H9 (cell line): ENCODE data around the gene MGAT4A. TPM values are rescaled to one million over a fixed set of nuclear protein-coding genes. Genes with fewer than 3 reads are reported as not detected.

ENCODE experiments used
- DNase-seq: peaks from one replicate; pipeline ENCODE4 v3.0.0-alpha.2; 2017
- H2AFZ ChIP-seq: one replicate; pipeline ENCODE4 v1.6.1; 2013; ENCODE audit warnings: mild to moderate bottlenecking, low read length, control low read depth, moderate library complexity
- H2AK5ac ChIP-seq: 2 replicates; pipeline ENCODE4 v1.6.1; 2013; ENCODE audit warnings: low read length, control low read depth, mixed read lengths; ENCODE audit not compliant: insufficient read length
- H2BK120ac ChIP-seq: one replicate; pipeline ENCODE4 v1.6.1; 2013; ENCODE audit warnings: low read depth, mild to moderate bottlenecking, low read length, control low read depth, inconsistent platforms; ENCODE audit not compliant: poor library complexity, severe bottlenecking
- H2BK12ac ChIP-seq: 2 replicates; pipeline ENCODE4 v1.6.1; 2013; ENCODE audit warnings: low read length, control low read depth, mixed read lengths, low read depth; ENCODE audit not compliant: insufficient read length
- H2BK15ac ChIP-seq: 2 replicates; pipeline ENCODE4 v1.6.1; 2013; ENCODE audit warnings: low read depth, low read length, control low read depth
- H2BK20ac ChIP-seq: one replicate; pipeline ENCODE4 v1.6.1; 2013; ENCODE audit warnings: low read depth, mild to moderate bottlenecking, low read length, control low read depth, inconsistent platforms; ENCODE audit not compliant: poor library complexity, severe bottlenecking
- H2BK5ac ChIP-seq: 2 replicates; pipeline ENCODE4 v1.6.1; 2013; ENCODE audit warnings: low read length, control low read depth, mixed read lengths; ENCODE audit not compliant: insufficient read length
- H3K14ac ChIP-seq: 2 replicates; pipeline ENCODE4 v1.6.1; 2013; ENCODE audit warnings: low read length, control low read depth; ENCODE audit not compliant: insufficient read depth
- H3K18ac ChIP-seq: 2 replicates; pipeline ENCODE4 v1.6.1; 2013; ENCODE audit warnings: low read depth, mild to moderate bottlenecking, mixed read lengths, low read length, control low read depth; ENCODE audit not compliant: insufficient read length
- H3K23ac ChIP-seq: 2 replicates; pipeline ENCODE4 v1.6.1; 2013; ENCODE audit warnings: low read length, control low read depth, mixed read lengths, low read depth; ENCODE audit not compliant: insufficient read length
- H3K23me2 ChIP-seq: 2 replicates; pipeline ENCODE4 v1.6.1; 2013; ENCODE audit warnings: low read depth, mild to moderate bottlenecking, mixed read lengths, low read length, control low read depth; ENCODE audit not compliant: insufficient read length, poor library complexity, severe bottlenecking
- H3K27ac ChIP-seq: 2 replicates; pipeline ENCODE4 v1.5.1; 2013; ENCODE audit warnings: low read length, control low read depth, mixed read lengths, low read depth; ENCODE audit not compliant: insufficient read length
- H3K27me3 ChIP-seq: 2 replicates; pipeline ENCODE4 v1.6.1; 2013; ENCODE audit warnings: low read length, control low read depth, inconsistent platforms; ENCODE audit not compliant: insufficient read depth
- H3K4ac ChIP-seq: 2 replicates; pipeline ENCODE4 v1.6.1; 2013; ENCODE audit warnings: low read depth, mild to moderate bottlenecking, control low read depth, inconsistent platforms, low read length, moderate library complexity
- H3K4me1 ChIP-seq: 2 replicates; pipeline ENCODE4 v1.6.1; 2013; ENCODE audit warnings: low read length, control low read depth, inconsistent platforms; ENCODE audit not compliant: insufficient read depth
- H3K4me2 ChIP-seq: 2 replicates; pipeline ENCODE4 v1.6.1; 2013; ENCODE audit warnings: low read length, control low read depth, mixed read lengths; ENCODE audit not compliant: insufficient read length, insufficient read depth
- H3K56ac ChIP-seq: 2 replicates; pipeline ENCODE4 v1.6.1; 2013; ENCODE audit warnings: low read depth, mild to moderate bottlenecking, mixed read lengths, low read length, control low read depth; ENCODE audit not compliant: insufficient read length
- H3K79me1 ChIP-seq: 2 replicates; pipeline ENCODE4 v1.6.1; 2013; ENCODE audit warnings: low read depth, mild to moderate bottlenecking, moderate library complexity, low read length, control low read depth, inconsistent platforms; ENCODE audit not compliant: insufficient read depth, poor library complexity, severe bottlenecking
- H3K79me2 ChIP-seq: 2 replicates; pipeline ENCODE4 v1.6.1; 2013; ENCODE audit warnings: low read length, control low read depth, inconsistent platforms; ENCODE audit not compliant: insufficient read depth
- H3K9ac ChIP-seq: 2 replicates; pipeline ENCODE4 v1.6.1; 2013; ENCODE audit warnings: low read length, control low read depth, mixed read lengths; ENCODE audit not compliant: insufficient read length; ENCODE audit errors: extremely low read depth
- H3K9me3 ChIP-seq: one replicate; pipeline ENCODE4 v1.6.1; 2013; ENCODE audit warnings: low read depth, low read length, inconsistent platforms; ENCODE audit not compliant: control insufficient read depth
- H3T11ph ChIP-seq: one replicate; pipeline ENCODE4 v1.6.1; 2013; ENCODE audit warnings: mild to moderate bottlenecking, low read length, control low read depth, inconsistent platforms
- H4K20me1 ChIP-seq: one replicate; pipeline ENCODE4 v1.6.1; 2013; ENCODE audit not compliant: control insufficient read depth, insufficient read length, insufficient read depth
- H4K5ac ChIP-seq: 2 replicates; pipeline ENCODE4 v1.6.1; 2013; ENCODE audit warnings: low read depth, mild to moderate bottlenecking, mixed read lengths, low read length, control low read depth; ENCODE audit not compliant: insufficient read length
- H4K8ac ChIP-seq: replicated peaks from 2 replicates; pipeline ENCODE4 v1.6.1; 2013; ENCODE audit warnings: low read length, control low read depth, mixed read lengths, low read depth; ENCODE audit not compliant: insufficient read length
- H4K91ac ChIP-seq: 2 replicates; pipeline ENCODE4 v1.6.1; 2013; ENCODE audit warnings: low read depth, mild to moderate bottlenecking, moderate library complexity, mixed read lengths, low read length, control low read depth; ENCODE audit not compliant: insufficient read length
- H3K27ac Mint-ChIP-seq, 3 experiments: 2 replicates in 2 of 3; 3 replicates in 1 of 3; pipeline ENCODE4 v1.8.0; 2020 to 2021; ENCODE audit warnings: mixed read lengths in 3 of 3, mild to moderate bottlenecking in 1 of 3, moderate library complexity in 1 of 3
- H3K27me3 Mint-ChIP-seq: 2 replicates; pipeline ENCODE4 v1.8.0; 2021; ENCODE audit warnings: low read depth, mild to moderate bottlenecking, moderate library complexity, mixed read lengths
- H3K36me3 Mint-ChIP-seq, 3 experiments: 2 replicates in 2 of 3; 3 replicates in 1 of 3; pipeline ENCODE4 v1.8.0; 2020 to 2021; ENCODE audit warnings: low read depth in 3 of 3, mixed read lengths in 3 of 3; ENCODE audit not compliant: insufficient read depth in 1 of 3
- H3K4me1 Mint-ChIP-seq, 2 experiments: 2 replicates each; pipeline ENCODE4 v1.8.0; 2020; ENCODE audit warnings: mixed read lengths in 2 of 2
- H3K4me3 Mint-ChIP-seq, 2 experiments: 2 replicates in 1 of 2; 3 replicates in 1 of 2; pipeline ENCODE4 v1.8.0; 2020 to 2021; ENCODE audit warnings: mild to moderate bottlenecking in 2 of 2, mixed read lengths in 2 of 2, moderate library complexity in 1 of 2
- H3K9me3 Mint-ChIP-seq, 2 experiments: 2 replicates in 1 of 2; 3 replicates in 1 of 2; pipeline ENCODE4 v1.8.0; 2020; ENCODE audit warnings: mild to moderate bottlenecking in 2 of 2, mixed read lengths in 2 of 2, moderate library complexity in 1 of 2
- WGBS: extraction: QIAGEN DNeasy Blood & Tissue Kit; methylation state at CpG from one replicate; pipeline ENCODE4 v1.1.7; 2013; ENCODE audit warnings: missing lambda C conversion rate, low lambda C conversion rate, mixed read lengths; ENCODE audit not compliant: insufficient read length; ENCODE audit errors: extremely low coverage; 5-methylcytosine and 5-hydroxymethylcytosine counted together
- total RNA-seq: library from RNA; stranded (reverse); gene quantifications from 2 replicates; pipeline ENCODE4 v1.2.1, GENCODE V29; 2021
- TF ChIP-seq, protein P1 (sequence below): fragments of 200-600 bp; sonication (generic); conservative IDR thresholded peaks from 3 replicates; pipeline ENCODE4 v1.8.0; 2021; ENCODE audit warnings: antibody characterized with exemption, mild to moderate bottlenecking

The MGAT4A gene
- total RNA-seq, 1 experiment from 2014 or later = 3.5 TPM

- Histone ChIP-seq H3K14ac (no peak overlapping the region), H3K4ac (no peak overlapping the region), H3K23ac (no peak overlapping the region), H3K18ac (no peak overlapping the region), H3K79me2 (no peaks in the 10 kb centered on the region), H2BK12ac (no peak overlapping the region), H2BK20ac (no peak overlapping the region), H2AK5ac (no peak overlapping the region), H3K4me2 (no peak overlapping the region), H3K27ac (no peak overlapping the region), H4K20me1 (no peaks in the 10 kb centered on the region), H3K79me1 (no peaks in the 10 kb centered on the region), H3K9me3 (no peaks in the 10 kb centered on the region), H4K5ac (no peak overlapping the region), H3K23me2 (no peaks in the 10 kb centered on the region), H2AFZ (no peak overlapping the region), H2BK15ac (no peak overlapping the region), H4K91ac (no peak overlapping the region), H3K27me3 (no peaks in the 10 kb centered on the region), H3K9ac (no peak overlapping the region), H3T11ph (no peak overlapping the region), H2BK120ac (no peak overlapping the region), H3K4me1 (no peaks in the 10 kb centered on the region), H2BK5ac (no peak overlapping the region), H4K8ac (no peak overlapping the region), H3K56ac (no peak overlapping the region)
- no peak overlapping the region for H3K27ac Mint-ChIP-seq
- no peaks in the 10 kb centered on the region for H3K27me3 Mint-ChIP-seq
- WGBS = no CpG with 5 or more reads among the region's 14 CpGs
- TF ChIP-seq, protein P1, sequence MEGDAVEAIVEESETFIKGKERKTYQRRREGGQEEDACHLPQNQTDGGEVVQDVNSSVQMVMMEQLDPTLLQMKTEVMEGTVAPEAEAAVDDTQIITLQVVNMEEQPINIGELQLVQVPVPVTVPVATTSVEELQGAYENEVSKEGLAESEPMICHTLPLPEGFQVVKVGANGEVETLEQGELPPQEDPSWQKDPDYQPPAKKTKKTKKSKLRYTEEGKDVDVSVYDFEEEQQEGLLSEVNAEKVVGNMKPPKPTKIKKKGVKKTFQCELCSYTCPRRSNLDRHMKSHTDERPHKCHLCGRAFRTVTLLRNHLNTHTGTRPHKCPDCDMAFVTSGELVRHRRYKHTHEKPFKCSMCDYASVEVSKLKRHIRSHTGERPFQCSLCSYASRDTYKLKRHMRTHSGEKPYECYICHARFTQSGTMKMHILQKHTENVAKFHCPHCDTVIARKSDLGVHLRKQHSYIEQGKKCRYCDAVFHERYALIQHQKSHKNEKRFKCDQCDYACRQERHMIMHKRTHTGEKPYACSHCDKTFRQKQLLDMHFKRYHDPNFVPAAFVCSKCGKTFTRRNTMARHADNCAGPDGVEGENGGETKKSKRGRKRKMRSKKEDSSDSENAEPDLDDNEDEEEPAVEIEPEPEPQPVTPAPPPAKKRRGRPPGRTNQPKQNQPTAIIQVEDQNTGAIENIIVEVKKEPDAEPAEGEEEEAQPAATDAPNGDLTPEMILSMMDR = no peak
- no peaks in the 10 kb centered on the region for H3K9me3 Mint-ChIP-seq
- no peak for DNase-seq
- peaks cover 4 to 7% of the 10 kb centered on the region in 2 experiments for H3K4me1 Mint-ChIP-seq
- H3K4me3 Mint-ChIP-seq = no peak overlapping the region
- H3K36me3 Mint-ChIP-seq = no peaks in the 10 kb centered on the region
Observed at GRCh38 chr2:98685930-98686887, 44.7 kb downstream of the MGAT4A start.
